GM12891 (cell line): Measurements from ENCODE around the gene DBI. TPM values are rescaled to one million over a fixed set of nuclear protein-coding genes. Genes with fewer than 3 reads are reported as not detected.
A peak's percentile ranks its signal among the peaks of the same experiment; 100 is the strongest.

ENCODE experiments used
- DNase-seq: peaks from one replicate; pipeline ENCODE4 v3.0.0; 2011; ENCODE audit warnings: low spot score; ENCODE audit not compliant: insufficient read length
- FAIRE-seq: peaks from 2 replicates; lab custom pipeline; 2011; peaks lifted over from hg19 to GRCh38; lab: Jason Lieb, UNC
- PAX5 ChIP-seq: IDR thresholded peaks from 2 replicates; pipeline ENCODE4 v1.6.1; 2011; ENCODE audit warnings: low read length, moderate library complexity, mild to moderate bottlenecking; ENCODE audit not compliant: insufficient read depth, severe bottlenecking
- POLR2A ChIP-seq: IDR thresholded peaks from 2 replicates; pipeline ENCODE4 v1.6.1; 2011; ENCODE audit warnings: low read depth, low read length, control low read depth
- POLR2AphosphoS5 ChIP-seq: IDR thresholded peaks from 2 replicates; pipeline ENCODE4 v1.6.1; 2011; ENCODE audit warnings: low read depth, low read length, control low read depth
- POU2F2 ChIP-seq: IDR thresholded peaks from 2 replicates; pipeline ENCODE4 v1.6.1; 2011; ENCODE audit warnings: low read depth, mild to moderate bottlenecking, control low read depth, low read length, moderate library complexity
- SPI1 ChIP-seq: IDR thresholded peaks from 2 replicates; pipeline ENCODE4 v1.6.1; 2011; ENCODE audit warnings: low read depth, low read length, control low read depth
- TAF1 ChIP-seq: IDR thresholded peaks from 2 replicates; pipeline ENCODE4 v1.6.1; 2011; ENCODE audit warnings: low read depth, low read length, control low read depth
- polyA plus RNA-seq: library from polyadenylated mRNA; unstranded; fragments of >200 nt; gene quantifications from one replicate; pipeline ENCODE4 v1.2.1, GENCODE V29; 2012; ENCODE audit warnings: low read depth, missing spikeins, inconsistent platforms; ENCODE audit not compliant: missing spikeins

DBI gene
- 602 TPM for polyA plus RNA-seq

DNA sequence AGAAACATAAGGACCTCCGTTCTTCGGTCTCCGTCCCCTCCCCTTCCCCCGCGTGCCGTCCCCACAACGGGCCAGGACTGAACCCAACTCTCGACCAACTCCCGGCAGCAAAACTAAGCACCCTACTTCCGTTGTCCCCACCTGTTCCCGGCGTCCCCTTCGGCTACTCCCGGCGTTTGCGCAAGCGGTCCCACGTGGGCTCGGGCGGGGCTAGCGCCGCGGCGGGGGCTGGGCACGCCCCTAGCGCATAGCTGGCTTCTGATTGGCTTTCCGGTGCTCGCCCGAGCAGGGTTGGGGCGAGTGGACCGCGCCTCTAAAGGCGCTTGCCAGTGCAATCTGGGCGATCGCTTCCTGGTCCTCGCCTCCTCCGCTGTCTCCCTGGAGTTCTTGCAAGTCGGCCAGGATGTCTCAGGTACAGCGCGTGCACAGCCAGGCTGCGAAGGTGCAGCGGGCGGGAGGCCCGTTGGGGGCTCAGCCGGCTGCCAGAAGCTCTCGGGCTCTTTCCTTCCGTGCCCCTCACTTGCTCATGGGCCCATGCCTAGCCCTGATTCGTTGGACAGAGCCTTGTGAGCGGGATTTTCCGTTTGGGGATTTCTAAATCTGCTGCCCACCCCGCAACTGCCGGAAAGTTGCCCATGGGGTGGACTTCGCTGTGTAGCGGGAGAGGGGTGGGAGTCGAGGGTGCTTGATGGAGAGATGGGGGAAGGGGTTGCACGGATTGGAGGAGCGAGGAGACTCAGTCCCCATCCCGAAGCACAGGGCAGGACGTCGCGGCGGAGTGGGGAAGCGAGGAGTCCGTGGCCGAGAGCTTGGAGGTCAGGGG is at the start of gene DBI, which contains the start of gene C2orf76:
TSS of gene DBI (plus strand) at position 329 of the 823 bp plus-strand sequence. CDS start at position 404, 75 bp downstream.
TSS of gene C2orf76 (minus strand) at position 186 of the 823 bp plus-strand sequence. CDS start 26,875 bp downstream, outside the sequence.
- FAIRE-seq (peak; percentile 95), DNase-seq (peak; percentile 93)
- peak; percentile 95 for TF ChIP-seq POLR2AphosphoS5
- TF ChIP-seq SPI1: 0 out of 2 replicates have a peak, but pooled peaks have one; percentile 27
- no peak for TF ChIP-seq PAX5
- peak; percentile 86 for TF ChIP-seq TAF1
- TF ChIP-seq POU2F2: peak; percentile 82; the same call in 1 of the 2 replicates
- TF ChIP-seq POLR2A: peak; percentile 95

- DNase-seq: no peak
- no peak for TF ChIP-seq POU2F2
- TF ChIP-seq POLR2A: no peak
- no peak for TF ChIP-seq POLR2AphosphoS5
- TF ChIP-seq TAF1: no peak
- TF ChIP-seq SPI1: no peak
- no peak for TF ChIP-seq PAX5
- FAIRE-seq: no peak
Observed at GRCh38 chr2:119317554-119317953, 49.2 kb upstream of the DBI start.

DNA sequence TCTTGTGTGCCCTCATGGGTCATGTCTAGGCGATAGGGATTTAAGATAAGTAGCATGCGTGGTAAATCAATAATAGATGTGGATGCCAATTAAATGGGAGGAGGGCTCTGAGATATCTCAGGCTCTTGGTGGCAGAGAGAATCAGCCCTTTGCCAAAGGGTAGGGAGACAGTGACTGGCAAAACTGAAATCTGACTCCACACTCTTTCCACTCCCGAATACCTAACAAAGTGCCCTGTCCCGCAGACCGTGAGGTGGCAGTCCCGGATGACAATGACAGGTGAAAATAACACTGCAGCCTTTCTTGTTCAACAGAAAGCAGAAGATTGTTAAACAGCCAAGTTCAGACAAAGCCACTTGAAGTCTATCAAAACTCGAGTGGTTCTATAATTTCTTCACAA is 47.2 kb upstream of the DBI start:
- DNase-seq (no peak), FAIRE-seq (no peak)
- no peak for TF ChIP-seq TAF1
- no peak for TF ChIP-seq SPI1
- TF ChIP-seq POLR2A: no peak
- TF ChIP-seq PAX5: no peak
- no peak for TF ChIP-seq POLR2AphosphoS5
- TF ChIP-seq POU2F2: no peak

GRCh38 chr2:119323459-119323858 is 43.3 kb upstream of the DBI start:
- no peak for DNase-seq
- no peak for FAIRE-seq
- TF ChIP-seq SPI1 (no peak), POU2F2 (no peak), TAF1 (no peak), POLR2A (no peak), PAX5 (no peak), POLR2AphosphoS5 (no peak)

DNA sequence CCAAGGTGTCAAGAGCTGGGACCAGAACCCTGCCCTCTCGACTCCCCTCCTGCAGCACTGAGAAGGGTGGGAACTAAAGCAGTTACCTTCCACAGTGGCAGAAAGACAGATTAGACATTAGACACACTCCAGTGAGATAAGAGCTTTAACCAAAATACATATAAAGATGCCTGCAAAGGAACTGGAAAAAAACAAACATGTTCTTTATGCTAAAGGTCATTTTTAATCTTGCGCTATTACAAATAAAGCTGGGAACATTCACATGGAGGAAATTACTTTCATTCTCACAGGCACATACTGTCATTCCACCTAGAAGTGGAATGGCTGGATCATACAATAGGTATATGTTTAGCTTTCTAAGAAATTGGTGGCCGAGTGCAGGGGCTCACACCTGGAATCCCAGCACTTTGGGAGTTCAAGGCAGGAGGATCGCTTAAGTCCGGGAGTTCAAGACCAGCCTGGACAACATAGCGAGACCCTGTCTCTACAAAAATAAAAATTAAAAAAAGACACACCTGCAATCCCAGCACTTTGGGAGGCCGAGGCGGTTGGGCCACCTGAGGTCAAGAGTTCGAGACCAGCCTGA is 42.0 kb upstream of the DBI start:
- no peak for DNase-seq
- FAIRE-seq: no peak
- TF ChIP-seq POLR2AphosphoS5 (no peak), PAX5 (no peak), POU2F2 (no peak), SPI1 (no peak), TAF1 (no peak)

GRCh38 chr2:119326938-119327337 is 39.8 kb upstream of the DBI start:
- FAIRE-seq: peak; percentile 40
- no peak for TF ChIP-seq POLR2A
- TF ChIP-seq TAF1: no peak

GRCh38 chr2:119327431-119327830 is 39.3 kb upstream of the DBI start:
- DNase-seq (no peak), FAIRE-seq (no peak)
- no peak for TF ChIP-seq POLR2AphosphoS5
- no peak for TF ChIP-seq SPI1
- TF ChIP-seq PAX5: no peak
- TF ChIP-seq TAF1: no peak
- TF ChIP-seq POU2F2: no peak
- TF ChIP-seq POLR2A: no peak

More at GRCh38 chr2:119326938-119327337, 39.8 kb upstream of the DBI start:
- DNase-seq: no peak

- DNase-seq: no peak
- FAIRE-seq: no peak
- TF ChIP-seq POLR2AphosphoS5: no peak
- no peak for TF ChIP-seq PAX5
- no peak for TF ChIP-seq TAF1
- TF ChIP-seq POU2F2: no peak
- TF ChIP-seq SPI1: no peak
- no peak for TF ChIP-seq POLR2A
Observed at GRCh38 chr2:119332953-119333352, 33.8 kb upstream of the DBI start.

GRCh38 chr2:119333360-119333759 is 33.4 kb upstream of the DBI start:
- DNase-seq: no peak
- FAIRE-seq: no peak
- no peak for TF ChIP-seq POU2F2
- TF ChIP-seq PAX5: no peak
- TF ChIP-seq TAF1: no peak
- TF ChIP-seq POLR2AphosphoS5: no peak
- TF ChIP-seq SPI1: no peak
- TF ChIP-seq POLR2A: no peak
